GM19467 (cell line): Measurements from ENCODE around the gene P4HTM.

Experiments
- ATAC-seq: cut with Tn5 transposase; IDR thresholded peaks from one replicate; pipeline ENCODE4 v1.9.1; 2021; ENCODE audit warnings: mild to moderate bottlenecking, moderate library complexity; ENCODE audit not compliant: unreplicated experiment

The P4HTM gene

GRCh38 chr3:48989796-48990635 lies at the start of gene P4HTM:
Gene P4HTM (plus strand): TSS chr3:48990241. CDS start chr3:48990257, 16 bp downstream.
- ATAC-seq = no peak

DNA sequence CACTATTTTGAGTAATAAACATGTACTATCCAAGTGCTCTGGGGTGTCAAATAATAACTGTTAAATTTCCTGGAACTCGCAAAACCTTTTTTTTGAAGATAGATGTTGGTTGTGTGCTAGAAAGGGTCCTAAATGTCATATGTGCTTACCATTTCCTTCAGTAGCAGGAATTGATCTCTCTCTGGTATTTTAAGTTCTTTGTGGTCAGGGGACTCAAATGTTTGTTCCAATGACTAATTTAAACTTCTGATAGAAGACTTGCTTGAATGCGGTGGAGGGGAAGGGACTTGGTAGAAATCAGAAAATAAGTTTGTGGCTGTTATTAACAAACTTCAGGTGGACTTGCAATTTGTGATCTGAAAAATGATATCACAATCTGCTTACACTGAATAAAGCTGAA lies 44.6 kb upstream of the P4HTM start:
- no peak for ATAC-seq

DNA sequence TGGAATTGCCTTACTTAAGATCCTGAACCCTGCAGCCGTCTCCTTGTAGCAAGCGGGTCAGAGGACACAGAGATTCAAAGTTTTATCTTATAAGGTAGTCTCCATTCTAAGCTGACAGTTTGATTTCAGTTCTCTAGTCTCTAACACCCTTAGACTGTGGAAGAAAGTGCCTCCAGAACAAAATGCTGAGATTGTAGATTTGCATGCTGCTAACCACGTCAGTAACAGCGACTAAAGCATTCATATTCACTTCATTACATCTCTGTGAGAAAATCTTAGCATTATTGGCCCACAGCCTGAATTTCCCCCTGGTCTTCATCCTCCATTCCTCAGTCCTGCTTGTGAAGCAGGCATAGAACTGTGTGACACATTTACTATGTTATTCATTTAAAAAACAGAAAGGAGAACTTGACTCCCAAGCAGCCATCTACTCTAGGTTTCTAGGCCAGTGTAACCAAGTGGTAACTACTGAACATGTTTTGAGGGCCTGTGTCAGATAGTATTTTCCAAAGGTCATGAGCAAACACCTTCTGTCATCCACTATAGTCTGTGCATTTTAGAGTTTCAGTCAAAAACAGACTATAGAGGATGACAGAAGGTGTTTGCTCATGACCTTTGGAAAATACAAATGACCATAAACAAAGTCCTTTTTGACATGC lies 44.0 kb upstream of the P4HTM start:
- ATAC-seq = no peak

DNA sequence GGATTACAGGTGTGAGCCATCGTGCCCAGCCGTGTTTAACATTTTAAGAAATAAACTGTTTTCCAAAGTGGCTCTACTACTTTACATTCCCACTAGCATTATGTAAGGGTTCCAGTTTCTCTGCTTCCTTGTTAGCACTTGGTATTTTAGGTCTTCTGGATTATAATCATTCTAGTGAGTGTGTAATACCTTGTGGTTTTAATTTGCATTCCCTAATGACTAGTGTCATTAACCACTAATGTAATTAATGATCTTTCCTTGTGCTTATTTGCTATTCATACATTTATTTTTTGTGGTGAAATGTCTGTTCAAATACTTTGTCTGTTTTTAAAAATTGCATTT lies 40.7 kb upstream of the P4HTM start:
- ATAC-seq = no peak

- ATAC-seq = no peak
These were observed 40.0 kb upstream of the P4HTM start for GRCh38 chr3:48950051-48950450.

DNA sequence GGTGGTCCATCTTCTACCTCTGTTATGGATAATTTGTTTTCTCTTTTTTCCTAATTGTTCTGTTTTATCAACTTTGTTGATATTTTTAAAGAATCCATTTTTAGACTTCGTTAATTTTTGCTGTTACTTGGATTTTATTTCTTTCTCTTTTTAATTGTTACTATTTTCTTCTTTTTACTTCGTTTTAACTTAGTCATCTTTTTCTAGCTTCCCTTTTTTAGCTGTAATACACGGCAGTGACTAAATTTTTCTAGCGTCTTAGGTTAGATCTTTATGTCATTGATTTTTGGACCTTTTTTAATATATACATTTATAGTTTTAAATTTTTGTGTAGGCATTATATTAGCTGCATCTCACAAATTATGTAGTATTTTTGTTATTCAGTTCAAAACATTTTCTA lies 38.3 kb upstream of the P4HTM start:
- ATAC-seq = no peak

DNA sequence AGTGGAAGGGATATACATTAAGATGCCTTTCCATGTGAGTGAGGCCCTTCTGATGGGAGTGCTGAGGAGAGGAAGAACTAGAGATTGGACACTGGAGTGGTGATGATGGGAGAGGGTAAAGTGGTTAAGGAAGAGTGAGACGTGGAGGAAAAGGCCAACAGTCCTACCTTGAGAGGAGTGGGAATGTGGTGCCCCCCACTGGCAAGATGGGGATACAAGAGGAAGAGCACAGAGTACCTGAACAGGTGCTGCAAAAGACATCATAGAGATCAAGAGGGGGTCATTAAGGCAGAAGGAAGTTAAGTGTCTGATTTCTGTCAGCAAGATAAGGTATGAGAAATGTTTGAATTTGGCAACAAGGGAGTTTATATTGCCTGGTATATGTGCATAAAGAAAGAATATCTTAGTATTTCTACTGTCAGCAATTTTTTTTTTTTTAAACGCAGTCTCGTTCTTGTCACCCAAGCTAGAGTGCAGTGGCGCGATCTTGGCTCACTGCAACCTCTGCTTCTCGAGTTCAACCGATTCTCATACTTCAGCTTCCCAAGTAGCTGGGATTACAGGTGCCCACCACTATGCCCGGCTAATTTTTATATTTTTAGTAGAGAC lies 37.4 kb upstream of the P4HTM start:
- no peak for ATAC-seq

GRCh38 chr3:48957006-48957705 lies 32.9 kb upstream of the P4HTM start:
- no peak for ATAC-seq

DNA sequence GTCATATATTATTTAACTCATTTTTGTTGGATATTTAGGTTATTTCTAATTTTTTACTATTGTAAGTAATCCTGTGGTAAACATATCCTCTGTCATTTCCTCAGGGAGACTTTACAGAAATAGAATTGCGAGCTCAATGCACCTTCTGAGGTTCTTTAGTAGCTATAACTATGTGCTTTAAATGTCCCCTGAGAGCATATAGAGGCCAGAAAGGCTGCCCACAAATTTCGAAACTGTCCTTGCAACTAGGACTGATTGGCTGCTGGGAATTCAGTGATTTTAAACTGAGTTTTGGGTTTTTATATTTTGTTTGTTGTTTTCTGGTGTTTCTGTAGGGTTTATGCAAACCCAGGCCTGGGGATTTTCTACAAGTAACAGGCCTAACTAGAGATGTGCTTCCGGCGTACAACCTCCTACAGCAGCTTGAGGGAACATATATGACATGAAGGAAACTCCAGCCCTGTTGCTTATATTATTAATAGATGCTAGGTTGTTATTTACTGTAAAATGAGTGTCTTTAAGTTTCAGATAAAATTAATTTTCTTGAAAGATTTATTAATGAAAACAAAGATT lies 29.1 kb upstream of the P4HTM start:
- ATAC-seq = no peak

DNA sequence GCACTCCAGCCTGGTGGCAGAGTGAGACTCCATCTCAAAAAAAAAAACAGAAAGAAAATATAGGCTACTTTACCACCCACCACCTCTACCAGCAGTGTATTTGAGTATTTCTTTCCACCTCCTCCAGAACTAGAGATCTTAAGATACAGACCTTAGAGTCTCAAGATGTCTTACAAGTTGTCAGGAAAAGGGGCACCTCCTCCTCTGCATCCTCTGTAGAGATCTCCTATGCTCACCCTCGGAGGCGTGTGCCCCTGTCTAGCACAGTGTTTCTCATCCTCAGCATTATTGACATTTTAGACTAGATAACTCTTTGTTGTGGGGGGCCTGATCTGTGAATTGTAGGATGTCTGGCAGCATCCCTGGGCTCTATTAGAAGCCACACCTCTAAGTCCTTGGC lies 27.7 kb upstream of the P4HTM start:
- no peak for ATAC-seq

DNA sequence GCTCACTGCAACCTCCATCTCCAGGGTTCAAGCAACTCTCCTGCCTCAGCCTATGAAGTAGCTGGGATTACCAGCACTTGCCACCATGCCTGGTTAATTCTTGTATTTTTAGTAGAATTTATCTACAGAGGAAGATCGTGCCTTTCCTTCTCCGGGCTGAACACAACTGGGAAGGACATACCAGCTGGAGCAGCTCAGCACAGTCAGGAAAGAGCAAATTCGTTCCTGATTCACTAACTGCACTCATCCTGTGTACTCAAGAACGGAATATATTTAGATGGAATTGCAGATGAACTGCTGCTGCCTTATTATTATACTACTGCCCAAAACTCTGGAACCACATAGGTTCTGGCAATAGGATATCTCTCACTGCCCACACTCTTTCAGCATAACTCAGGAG lies 27.1 kb upstream of the P4HTM start:
- ATAC-seq = no peak

GRCh38 chr3:48963591-48963990 lies 26.4 kb upstream of the P4HTM start:
- no peak for ATAC-seq

DNA sequence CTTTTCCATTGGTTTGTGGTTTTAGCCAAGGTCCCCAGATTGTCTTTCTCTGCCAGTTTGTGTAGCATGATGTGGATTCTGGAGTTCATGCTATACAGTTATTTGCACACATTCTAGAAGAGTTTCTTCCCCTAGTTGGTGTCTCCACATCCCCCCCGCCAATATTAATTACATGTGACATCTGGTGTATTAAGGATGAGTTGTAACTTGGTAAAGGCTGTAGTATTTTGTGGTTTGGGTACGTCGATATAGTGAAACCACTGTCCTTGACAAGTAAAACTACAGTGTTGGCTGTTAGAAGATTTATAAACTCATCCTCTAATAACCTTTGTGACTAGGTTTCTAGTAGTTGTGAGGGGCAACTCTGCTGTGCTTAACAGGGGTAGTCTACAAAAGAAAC lies 23.7 kb upstream of the P4HTM start:
- ATAC-seq = no peak

GRCh38 chr3:48966876-48967361 lies 23.1 kb upstream of the P4HTM start:
- no peak for ATAC-seq

- no peak for ATAC-seq
These were observed 19.5 kb upstream of the P4HTM start for GRCh38 chr3:48970586-48970985.

- ATAC-seq = no peak
These were observed 15.8 kb upstream of the P4HTM start for GRCh38 chr3:48974076-48974864.

DNA sequence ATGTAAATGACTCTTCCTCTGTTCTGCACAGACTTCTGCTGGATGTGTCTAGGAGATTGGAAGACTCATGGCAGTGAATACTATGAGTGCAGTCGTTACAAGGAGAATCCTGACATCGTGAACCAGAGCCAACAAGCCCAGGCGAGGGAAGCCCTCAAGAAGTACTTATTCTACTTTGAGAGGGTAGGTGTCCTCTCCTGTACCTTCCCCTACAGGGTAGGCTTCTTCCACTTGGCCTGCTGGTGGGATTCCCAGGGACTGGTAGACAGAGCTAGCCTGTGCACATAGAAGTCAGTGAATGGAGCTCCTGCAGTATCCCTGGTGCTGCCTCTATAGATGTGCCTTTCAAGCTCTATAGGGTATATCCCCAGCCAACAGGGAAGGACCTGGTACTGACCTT lies 10.6 kb upstream of the P4HTM start:
- no peak for ATAC-seq

GRCh38 chr3:48980295-48980694 lies 9.7 kb upstream of the P4HTM start:
- no peak for ATAC-seq

GRCh38 chr3:48982016-48982415 lies 8.0 kb upstream of the P4HTM start:
- no peak for ATAC-seq

- no peak for ATAC-seq
These were observed 7.4 kb upstream of the P4HTM start for GRCh38 chr3:48982686-48983085.
